ENCODE data around the gene DONSON.
A peak's percentile ranks its signal among the peaks of the same experiment; 100 is the strongest.

Gene DONSON

DNA sequence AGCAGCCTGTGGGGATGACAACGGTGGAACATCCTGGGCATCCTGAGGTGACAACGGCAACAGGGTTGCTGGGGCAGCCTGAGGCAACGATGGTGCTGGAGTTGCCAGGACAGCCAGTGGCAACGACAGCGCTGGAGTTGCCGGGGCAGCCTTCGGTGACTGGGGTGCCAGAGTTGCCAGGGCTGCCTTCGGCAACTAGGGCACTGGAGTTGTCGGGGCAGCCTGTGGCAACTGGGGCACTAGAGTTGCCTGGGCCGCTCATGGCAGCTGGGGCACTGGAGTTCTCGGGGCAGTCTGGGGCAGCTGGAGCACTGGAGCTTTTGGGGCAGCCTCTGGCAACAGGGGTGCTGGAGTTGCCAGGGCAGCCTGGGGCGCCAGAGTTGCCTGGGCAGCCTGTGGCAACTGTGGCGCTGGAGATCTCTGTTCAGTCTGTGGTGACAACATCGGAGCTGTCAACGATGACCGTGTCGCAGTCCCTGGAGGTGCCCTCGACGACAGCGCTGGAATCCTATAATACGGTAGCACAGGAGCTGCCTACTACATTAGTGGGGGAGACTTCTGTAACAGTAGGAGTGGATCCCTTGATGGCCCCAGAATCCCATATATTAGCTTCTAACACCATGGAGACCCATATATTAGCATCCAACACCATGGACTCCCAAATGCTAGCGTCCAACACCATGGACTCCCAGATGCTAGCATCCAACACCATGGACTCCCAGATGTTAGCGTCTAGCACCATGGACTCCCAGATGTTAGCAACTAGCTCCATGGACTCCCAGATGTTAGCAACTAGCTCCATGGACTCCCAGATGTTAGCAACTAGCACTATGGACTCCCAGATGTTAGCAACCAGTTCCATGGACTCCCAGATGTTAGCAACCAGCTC lies 37.5 kb downstream of the DONSON start:
- Histone ChIP-seq H3K9ac (ENCODE audit: low read length) (no peak overlapping the region), H3K56ac (ENCODE audit: low read length) (no peak overlapping the region), H4K5ac (ENCODE audit: low read length) (no peak overlapping the region), H3K79me1 (ENCODE audit: low read length) (peaks cover 19% of the 10 kb centered on the region), H4K8ac (ENCODE audit: low read depth, low read length) (no peak overlapping the region), H2BK15ac (replicated peaks; ENCODE audit: low read depth) (no peak overlapping the region), H2AK5ac (ENCODE audit: low read length) (no peak overlapping the region), H3K27me3 (ENCODE audit: insufficient read depth, low read length, poor library complexity) (no peaks in the 10 kb centered on the region), H2BK120ac (ENCODE audit: low read depth, low read length) (no peak overlapping the region), H3K23ac (ENCODE audit: low read length) (no peak overlapping the region), H3K79me2 (ENCODE audit: control insufficient read depth, insufficient read depth, low read length) (peaks cover 79% of the 10 kb centered on the region), H3K27ac (ENCODE audit: low read depth, low read length) (no peak overlapping the region), H2BK5ac (ENCODE audit: low read length) (no peak overlapping the region), H3K18ac (ENCODE audit: low read length) (no peak overlapping the region), H3K4me2 (ENCODE audit: low read length) (no peak overlapping the region), H3K4me1 (ENCODE audit: control insufficient read depth, low read depth, low read length) (no peaks in the 10 kb centered on the region), H3K36me3 (ENCODE audit: control insufficient read depth, insufficient read depth, low read length) (peaks cover 37% of the 10 kb centered on the region), H3K4me3 (ENCODE audit: low read length) (no peak overlapping the region), H3K4ac (ENCODE audit: low read depth, low read length) (no peak overlapping the region)
- no peak for DNase-seq
- no CpG with 5 or more reads among the region's 23 CpGs for WGBS (ENCODE audit: extremely low coverage, insufficient coverage, low lambda C conversion rate)

DNA sequence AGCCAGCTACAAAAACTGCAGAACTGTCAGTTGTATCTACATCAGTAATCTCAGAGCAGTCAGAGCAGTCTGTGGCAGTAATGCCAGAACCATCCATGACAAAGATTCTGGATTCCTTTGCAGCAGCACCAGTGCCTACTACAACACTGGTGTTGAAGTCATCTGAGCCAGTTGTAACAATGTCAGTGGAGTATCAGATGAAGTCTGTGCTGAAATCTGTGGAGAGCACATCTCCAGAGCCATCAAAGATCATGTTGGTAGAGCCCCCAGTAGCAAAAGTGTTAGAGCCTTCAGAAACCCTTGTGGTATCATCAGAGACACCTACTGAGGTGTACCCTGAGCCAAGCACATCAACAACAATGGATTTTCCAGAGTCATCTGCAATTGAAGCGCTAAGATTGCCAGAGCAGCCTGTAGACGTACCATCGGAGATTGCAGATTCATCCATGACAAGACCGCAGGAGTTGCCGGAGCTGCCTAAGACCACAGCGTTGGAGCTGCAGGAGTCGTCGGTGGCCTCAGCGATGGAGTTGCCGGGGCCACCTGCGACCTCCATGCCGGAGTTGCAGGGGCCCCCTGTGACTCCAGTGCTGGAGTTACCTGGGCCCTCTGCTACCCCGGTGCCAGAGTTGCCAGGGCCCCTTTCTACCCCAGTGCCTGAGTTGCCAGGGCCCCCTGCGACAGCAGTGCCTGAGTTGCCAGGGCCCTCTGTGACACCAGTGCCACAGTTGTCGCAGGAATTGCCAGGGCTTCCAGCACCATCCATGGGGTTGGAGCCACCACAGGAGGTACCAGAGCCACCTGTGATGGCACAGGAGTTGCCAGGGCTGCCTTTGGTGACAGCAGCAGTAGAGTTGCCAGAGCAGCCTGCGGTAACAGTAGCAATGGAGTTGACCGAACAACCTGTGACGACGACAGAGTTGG lies 38.4 kb downstream of the DONSON start:
- no CpG with 5 or more reads among the region's 19 CpGs for WGBS (ENCODE audit: extremely low coverage, insufficient coverage, low lambda C conversion rate)

GRCh38 chr21:33546086-33546485 lies 42.4 kb downstream of the DONSON start:
- no peak overlapping the region for H2BK15ac ChIP-seq (replicated peaks; ENCODE audit: low read depth)
- H2BK5ac ChIP-seq (ENCODE audit: low read length): no peak overlapping the region
- no peaks in the 10 kb centered on the region for H3K27me3 ChIP-seq (ENCODE audit: insufficient read depth, low read length, poor library complexity)
- 100% methylated on average over 1 of the region's 3 CpGs for WGBS (ENCODE audit: extremely low coverage, insufficient coverage, low lambda C conversion rate)
- H3K4me1 ChIP-seq (ENCODE audit: control insufficient read depth, low read depth, low read length): no peaks in the 10 kb centered on the region
- peaks cover 72% of the 10 kb centered on the region for H3K79me2 ChIP-seq (ENCODE audit: control insufficient read depth, insufficient read depth, low read length)
- H2BK120ac ChIP-seq (ENCODE audit: low read depth, low read length): no peak overlapping the region
- no peak overlapping the region for H3K56ac ChIP-seq (ENCODE audit: low read length)
- H4K5ac ChIP-seq (ENCODE audit: low read length): no peak overlapping the region
- no peak overlapping the region for H3K9ac ChIP-seq (ENCODE audit: low read length)
- H3K18ac ChIP-seq (ENCODE audit: low read length): no peak overlapping the region
- DNase-seq: no peak
- H3K4ac ChIP-seq (ENCODE audit: low read depth, low read length): no peak overlapping the region
- H3K36me3 ChIP-seq (ENCODE audit: control insufficient read depth, insufficient read depth, low read length): peaks cover 12% of the 10 kb centered on the region
- H3K4me3 ChIP-seq (ENCODE audit: low read length): no peak overlapping the region
- no peak overlapping the region for H3K4me2 ChIP-seq (ENCODE audit: low read length)
- H3K79me1 ChIP-seq (ENCODE audit: low read length): peaks cover 5% of the 10 kb centered on the region
- no peak overlapping the region for H3K23ac ChIP-seq (ENCODE audit: low read length)
- no peak overlapping the region for H2AK5ac ChIP-seq (ENCODE audit: low read length)
- no peak overlapping the region for H3K27ac ChIP-seq (ENCODE audit: low read depth, low read length)
- no peak overlapping the region for H4K8ac ChIP-seq (ENCODE audit: low read depth, low read length)

More for the DNA sequence above, 38.4 kb downstream of the DONSON start:
- no peak overlapping the region for H2AK5ac ChIP-seq (ENCODE audit: low read length)
- no peak overlapping the region for H3K18ac ChIP-seq (ENCODE audit: low read length)
- no peak overlapping the region for H3K4me3 ChIP-seq (ENCODE audit: low read length)
- no peak for DNase-seq
- H3K27me3 ChIP-seq (ENCODE audit: insufficient read depth, low read length, poor library complexity): no peaks in the 10 kb centered on the region
- H3K56ac ChIP-seq (ENCODE audit: low read length): no peak overlapping the region
- H2BK15ac ChIP-seq (replicated peaks; ENCODE audit: low read depth): no peak overlapping the region
- no peak overlapping the region for H4K5ac ChIP-seq (ENCODE audit: low read length)
- H3K4ac ChIP-seq (ENCODE audit: low read depth, low read length): no peak overlapping the region
- no peak overlapping the region for H3K27ac ChIP-seq (ENCODE audit: low read depth, low read length)
- H2BK5ac ChIP-seq (ENCODE audit: low read length): no peak overlapping the region
- no peaks in the 10 kb centered on the region for H3K4me1 ChIP-seq (ENCODE audit: control insufficient read depth, low read depth, low read length)
- no peak overlapping the region for H4K8ac ChIP-seq (ENCODE audit: low read depth, low read length)
- H3K79me1 ChIP-seq (ENCODE audit: low read length): peaks cover 19% of the 10 kb centered on the region
- no peak overlapping the region for H3K23ac ChIP-seq (ENCODE audit: low read length)
- no peak overlapping the region for H3K9ac ChIP-seq (ENCODE audit: low read length)
- H3K4me2 ChIP-seq (ENCODE audit: low read length): no peak overlapping the region
- peaks cover 83% of the 10 kb centered on the region for H3K79me2 ChIP-seq (ENCODE audit: control insufficient read depth, insufficient read depth, low read length)
- peaks cover 37% of the 10 kb centered on the region for H3K36me3 ChIP-seq (ENCODE audit: control insufficient read depth, insufficient read depth, low read length)
- no peak overlapping the region for H2BK120ac ChIP-seq (ENCODE audit: low read depth, low read length)

DNA sequence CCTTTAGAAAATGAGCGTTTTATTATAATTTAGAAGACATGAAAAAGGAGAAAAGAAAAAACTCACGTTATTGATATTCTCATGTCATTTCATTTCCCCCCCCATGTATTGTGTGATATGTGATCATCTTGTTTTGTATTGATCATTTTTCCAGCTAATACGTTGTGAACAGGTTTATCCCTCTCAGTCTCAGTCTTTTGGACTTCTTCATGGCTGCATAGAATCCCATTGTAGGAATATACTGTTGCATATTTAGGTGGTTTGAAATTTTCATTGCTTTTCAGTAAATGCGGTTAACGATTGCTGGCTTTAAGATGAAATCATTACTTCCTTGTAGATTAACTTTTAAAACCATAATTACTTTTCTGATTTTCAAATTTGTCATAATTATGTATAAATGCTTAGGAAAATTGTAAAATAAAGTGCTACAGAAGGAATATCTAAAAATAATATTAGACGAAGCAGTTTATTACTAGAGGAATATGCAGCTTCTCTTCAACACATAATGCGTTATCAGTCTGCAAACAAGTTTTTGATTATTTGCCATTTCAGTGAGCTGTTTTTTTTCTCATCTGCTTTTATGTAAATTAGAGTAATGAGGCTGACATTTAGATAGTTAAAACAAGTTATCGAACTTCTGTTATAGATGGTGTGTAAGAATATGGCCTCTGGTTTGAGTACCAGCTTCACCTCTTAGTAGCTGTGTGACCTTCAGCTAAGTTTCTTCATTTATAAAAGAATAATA lies 43.9 kb downstream of the DONSON start:
- no peak overlapping the region for H4K8ac ChIP-seq (ENCODE audit: low read depth, low read length)
- H3K23ac ChIP-seq (ENCODE audit: low read length): no peak overlapping the region
- no peak overlapping the region for H2AK5ac ChIP-seq (ENCODE audit: low read length)
- DNase-seq: no peak
- H3K79me1 ChIP-seq (ENCODE audit: low read length): no peaks in the 10 kb centered on the region
- no peak overlapping the region for H2BK15ac ChIP-seq (replicated peaks; ENCODE audit: low read depth)
- WGBS (ENCODE audit: extremely low coverage, insufficient coverage, low lambda C conversion rate): no CpG with 5 or more reads among the region's 8 CpGs
- H3K36me3 ChIP-seq (ENCODE audit: control insufficient read depth, insufficient read depth, low read length): peaks cover 1% of the 10 kb centered on the region
- H3K27ac ChIP-seq (ENCODE audit: low read depth, low read length): no peak overlapping the region
- peaks cover 70% of the 10 kb centered on the region for H3K79me2 ChIP-seq (ENCODE audit: control insufficient read depth, insufficient read depth, low read length)
- H2BK5ac ChIP-seq (ENCODE audit: low read length): no peak overlapping the region
- H3K27me3 ChIP-seq (ENCODE audit: insufficient read depth, low read length, poor library complexity): no peaks in the 10 kb centered on the region
- peak overlapping the region; percentile 52 for H3K56ac ChIP-seq (ENCODE audit: low read length)
- H3K18ac ChIP-seq (ENCODE audit: low read length): no peak overlapping the region
- H4K5ac ChIP-seq (ENCODE audit: low read length): no peak overlapping the region
- H2BK120ac ChIP-seq (ENCODE audit: low read depth, low read length): no peak overlapping the region
- peak overlapping the region; percentile 35 for H3K4me3 ChIP-seq (ENCODE audit: low read length)
- H3K4ac ChIP-seq (ENCODE audit: low read depth, low read length): no peak overlapping the region
- peak overlapping the region; percentile 97 for H3K9ac ChIP-seq (ENCODE audit: low read length)
- no peaks in the 10 kb centered on the region for H3K4me1 ChIP-seq (ENCODE audit: control insufficient read depth, low read depth, low read length)
- H3K4me2 ChIP-seq (ENCODE audit: low read length): peak overlapping the region; percentile 60

GRCh38 chr21:33543505-33544129 lies 44.9 kb downstream of the DONSON start:
- Histone ChIP-seq H3K23ac (ENCODE audit: low read length) (no peak overlapping the region), H3K4ac (ENCODE audit: low read depth, low read length) (peak overlapping the region; percentile 93), H3K18ac (ENCODE audit: low read length) (peak overlapping the region; percentile 87), H2AK5ac (ENCODE audit: low read length) (no peak overlapping the region), H2BK15ac (replicated peaks; ENCODE audit: low read depth) (no peak overlapping the region), H3K27me3 (ENCODE audit: insufficient read depth, low read length, poor library complexity) (no peaks in the 10 kb centered on the region), H4K8ac (ENCODE audit: low read depth, low read length) (no peak overlapping the region), H3K9ac (ENCODE audit: low read length) (peak overlapping the region; percentile 97), H3K27ac (ENCODE audit: low read depth, low read length) (peak overlapping the region; percentile 92), H3K79me1 (ENCODE audit: low read length) (no peaks in the 10 kb centered on the region), H3K4me1 (ENCODE audit: control insufficient read depth, low read depth, low read length) (no peaks in the 10 kb centered on the region), H3K36me3 (ENCODE audit: control insufficient read depth, insufficient read depth, low read length) (no peaks in the 10 kb centered on the region), H3K56ac (ENCODE audit: low read length) (peak overlapping the region; percentile 97), H2BK5ac (ENCODE audit: low read length) (no peak overlapping the region), H4K5ac (ENCODE audit: low read length) (no peak overlapping the region), H3K4me3 (ENCODE audit: low read length) (peak overlapping the region; percentile 97), H2BK120ac (ENCODE audit: low read depth, low read length) (no peak overlapping the region), H3K79me2 (ENCODE audit: control insufficient read depth, insufficient read depth, low read length) (peaks cover 72% of the 10 kb centered on the region), H3K4me2 (ENCODE audit: low read length) (peak overlapping the region; percentile 69)
- no peak for DNase-seq
- no CpG with 5 or more reads among the region's 26 CpGs for WGBS (ENCODE audit: extremely low coverage, insufficient coverage, low lambda C conversion rate)

All from mesendoderm (in vitro differentiated cells).